ENCODE data around the gene PPP2R3C. TPM values are rescaled to one million over a fixed set of nuclear protein-coding genes. Genes with fewer than 3 reads are reported as not detected.
"Not testable (repeated sequence)": the region's sequence is repeated elsewhere in the genome, so short reads cannot be mapped to it uniquely, and the experiment has no call there.

PPP2R3C gene
- total RNA-seq, 4 donors from 2014 or later, result 14.9 to 29.7 (median 20.2) TPM

- Histone ChIP-seq H3K4me1 (peaks cover 0 to 37% (median 12%) of the 10 kb centered on the region in 4 donors), H3K36me3 (no peaks in the 10 kb centered on the region), H3K4me3 (peak overlapping the region; percentile 60 to 95 (median 89)), H3K9me3 (no peaks in the 10 kb centered on the region), H3K27ac (peak overlapping the region; percentile 89 to 98 (median 98)), H3K27me3 (no peaks in the 10 kb centered on the region)
- no peak for DNase-seq (ENCODE audit: low spot score in 2 of 2)
- TF ChIP-seq POLR2A (IDR thresholded peaks at IDR 0.05) (no peak), CTCF (IDR thresholded peaks at IDR 0.05) (no peak), EP300 (IDR thresholded peaks at IDR 0.05) (no peak)
- WGBS, 2 donors, result 0 to 1% methylated on average over 6 of the region's 6 CpGs
Measured at GRCh38 chr14:35045798-35046047, 76.1 kb downstream of the PPP2R3C start.

- peak overlapping the region; percentile 89 to 98 (median 98) for H3K27ac ChIP-seq
- H3K4me1 ChIP-seq, result peaks cover 0 to 31% (median 12%) of the 10 kb centered on the region in 4 donors
- no peaks in the 10 kb centered on the region for H3K36me3 ChIP-seq
- no peaks in the 10 kb centered on the region for H3K27me3 ChIP-seq
- peak overlapping the region; percentile 60 to 95 (median 89) for H3K4me3 ChIP-seq
- 10 to 20% methylated on average over 8 of the region's 8 CpGs for WGBS, 2 donors
- TF ChIP-seq POLR2A (IDR thresholded peaks at IDR 0.05) (no peak), EP300 (IDR thresholded peaks at IDR 0.05) (no peak), CTCF (IDR thresholded peaks at IDR 0.05) (no peak)
- no peaks in the 10 kb centered on the region for H3K9me3 ChIP-seq
- no peak for DNase-seq (ENCODE audit: low spot score in 2 of 2)
Measured at GRCh38 chr14:35044939-35045797, 76.6 kb downstream of the PPP2R3C start.

- H3K27me3 ChIP-seq, result no peaks in the 10 kb centered on the region
- peaks cover 0 to 22% (median 11%) of the 10 kb centered on the region in 4 donors for H3K4me1 ChIP-seq
- no peaks in the 10 kb centered on the region for H3K9me3 ChIP-seq
- TF ChIP-seq POLR2A (IDR thresholded peaks at IDR 0.05), result no peak
- TF ChIP-seq CTCF (IDR thresholded peaks at IDR 0.05), result no peak
- no peak for TF ChIP-seq EP300 (IDR thresholded peaks at IDR 0.05)
- H3K36me3 ChIP-seq, result no peaks in the 10 kb centered on the region
- peak overlapping the region in 2 of 4 donors; percentile 20 to 54 for H3K27ac ChIP-seq
- no peak for DNase-seq (ENCODE audit: low spot score in 2 of 2)
- no peak overlapping the region for H3K4me3 ChIP-seq
- 70 to 84% methylated on average over 2 of the region's 2 CpGs for WGBS, 2 donors
Measured at GRCh38 chr14:35043046-35043445, 78.7 kb downstream of the PPP2R3C start.

- TF ChIP-seq POLR2A (IDR thresholded peaks at IDR 0.05) (no peak), EP300 (IDR thresholded peaks at IDR 0.05) (no peak), CTCF (IDR thresholded peaks at IDR 0.05) (no peak)
- DNase-seq (ENCODE audit: low spot score in 2 of 2), result no peak
- no peak overlapping the region for H3K4me3 ChIP-seq
- 85 to 89% methylated on average over 3 of the region's 3 CpGs for WGBS, 2 donors
- no peaks in the 10 kb centered on the region for H3K27me3 ChIP-seq
- no peaks in the 10 kb centered on the region for H3K9me3 ChIP-seq
- no peaks in the 10 kb centered on the region for H3K36me3 ChIP-seq
- H3K4me1 ChIP-seq, result peaks cover 0 to 17% (median 7%) of the 10 kb centered on the region in 4 donors
- H3K27ac ChIP-seq, result peak overlapping the region in 1 of 4 donors; percentile 54
Measured at GRCh38 chr14:35042632-35043031, 79.2 kb downstream of the PPP2R3C start.

- H3K27me3 ChIP-seq; H3K4me3 ChIP-seq; DNase-seq (ENCODE audit: low spot score in 2 of 2); H3K27ac ChIP-seq; H3K4me1 ChIP-seq: not testable (repeated sequence)
- Histone ChIP-seq H3K9me3 (peaks cover 0 to 18% (median 2%) of the 10 kb centered on the region in 4 donors), H3K36me3 (peaks cover 0 to 17% (median 0%) of the 10 kb centered on the region in 3 donors)
- WGBS, 2 donors, result 91% methylated on average over 10 to 15 of the region's 17 CpGs
Measured at GRCh38 chr14:35038312-35038711, 83.5 kb downstream of the PPP2R3C start.

Other genes with a start within 250 kb of the PPP2R3C start
- 10 to 100 TPM; 26.0 to 32.6 (median 31.0) TPM for gene BAZ1A, start 246.6 kb downstream of the PPP2R3C start, total RNA-seq
- gene SRP54, start 139.0 kb downstream of the PPP2R3C start, total RNA-seq, result 10 to 100 TPM; 49.0 to 67.7 (median 52.3) TPM
- 10 to 100 TPM; 24.0 to 74.1 (median 46.3) TPM for gene FAM177A1, start 75.7 kb downstream of the PPP2R3C start, total RNA-seq
- 10 to 100 TPM; 20.5 to 31.2 (median 25.8) TPM for gene PRORP, start 562 bp upstream of the PPP2R3C start, total RNA-seq
- gene PSMA6, start 170.4 kb upstream of the PPP2R3C start, total RNA-seq, result 100 to 1,000 TPM in 1 of 4 donors, 10 to 100 TPM in 3; 65.3 to 129 (median 87.7) TPM

Measured in tibial nerve (tissue), 4 donors.